CD4-positive, alpha-beta T cell treated with Interleukin-12 subunit alpha and Interleukin-12 subunit beta, for 1 hour (primary cell): ENCODE measurements around the gene FOXK1.

Experiments used
- DNase-seq: peaks from one replicate; pipeline ENCODE4 v3.0.0-alpha.2; 2020

The FOXK1 gene

GRCh38 chr7:4766666-4767519 lies 84.8 kb downstream of the FOXK1 start:
- DNase-seq = no peak

GRCh38 chr7:4768597-4769569 lies 86.8 kb downstream of the FOXK1 start:
- DNase-seq = no peak

DNA sequence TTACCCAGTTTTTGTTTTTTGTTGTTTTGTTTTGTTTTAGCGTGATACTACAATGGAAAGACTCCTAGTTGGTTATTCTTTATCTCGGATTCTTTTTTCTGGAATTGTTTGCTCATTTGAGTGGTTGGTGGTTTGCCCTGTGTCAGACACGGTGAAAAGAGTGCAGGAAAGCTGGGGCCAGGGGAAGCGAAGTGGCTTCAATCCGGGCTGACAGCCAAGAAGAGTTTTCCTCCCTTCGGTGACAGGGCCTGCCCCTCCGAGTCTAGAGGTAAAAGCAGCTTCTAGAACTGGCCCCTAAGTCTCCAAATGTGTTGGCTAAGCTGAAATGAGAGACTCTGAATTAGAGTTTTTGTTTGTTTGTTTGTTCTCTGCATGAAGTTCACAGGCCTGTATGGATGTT lies 87.7 kb downstream of the FOXK1 start:
- no peak for DNase-seq

DNA sequence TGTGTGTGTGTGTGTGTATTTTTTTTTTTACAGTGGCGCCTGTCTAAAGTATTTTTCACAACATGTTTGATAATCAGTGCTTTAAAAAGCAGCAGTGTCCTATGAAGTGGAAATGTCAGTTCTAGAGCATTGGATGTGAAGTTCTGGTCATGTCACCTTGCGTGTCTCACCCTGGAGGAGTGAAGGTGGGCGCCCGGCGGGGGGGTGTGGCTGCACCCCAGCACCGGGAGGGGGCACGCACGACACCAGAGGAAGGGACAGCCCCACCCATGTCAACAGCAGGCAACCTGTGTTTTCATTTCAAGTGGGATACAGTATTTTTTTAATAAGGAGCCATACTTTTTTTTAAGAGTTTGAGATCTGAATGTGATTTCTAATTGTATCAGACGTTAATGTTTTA lies 88.8 kb downstream of the FOXK1 start:
- no peak for DNase-seq

- DNase-seq = no peak
Observed at GRCh38 chr7:4771737-4772136, 89.6 kb downstream of the FOXK1 start.

DNA sequence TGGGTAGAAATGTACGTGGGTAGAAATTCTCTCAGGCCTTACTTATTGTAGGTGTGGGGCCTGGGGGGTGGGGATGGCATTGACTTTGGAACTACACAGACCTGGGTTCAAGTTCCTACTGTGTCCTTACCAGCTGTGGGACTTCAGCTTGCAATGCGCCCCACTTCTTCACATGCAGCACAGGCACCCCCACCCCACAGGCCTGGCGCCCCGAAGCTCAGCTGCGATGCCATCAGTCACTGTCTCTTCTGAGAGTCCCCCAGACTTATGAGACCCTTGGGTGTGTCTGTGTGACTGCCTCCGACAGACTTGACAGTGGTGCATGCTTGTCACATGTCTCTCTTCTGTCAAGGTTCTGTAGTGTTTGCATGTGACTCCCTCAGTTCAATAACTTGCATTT lies 90.2 kb downstream of the FOXK1 start:
- DNase-seq = no peak

GRCh38 chr7:4774007-4774406 lies 91.9 kb downstream of the FOXK1 start:
- no peak for DNase-seq

DNA sequence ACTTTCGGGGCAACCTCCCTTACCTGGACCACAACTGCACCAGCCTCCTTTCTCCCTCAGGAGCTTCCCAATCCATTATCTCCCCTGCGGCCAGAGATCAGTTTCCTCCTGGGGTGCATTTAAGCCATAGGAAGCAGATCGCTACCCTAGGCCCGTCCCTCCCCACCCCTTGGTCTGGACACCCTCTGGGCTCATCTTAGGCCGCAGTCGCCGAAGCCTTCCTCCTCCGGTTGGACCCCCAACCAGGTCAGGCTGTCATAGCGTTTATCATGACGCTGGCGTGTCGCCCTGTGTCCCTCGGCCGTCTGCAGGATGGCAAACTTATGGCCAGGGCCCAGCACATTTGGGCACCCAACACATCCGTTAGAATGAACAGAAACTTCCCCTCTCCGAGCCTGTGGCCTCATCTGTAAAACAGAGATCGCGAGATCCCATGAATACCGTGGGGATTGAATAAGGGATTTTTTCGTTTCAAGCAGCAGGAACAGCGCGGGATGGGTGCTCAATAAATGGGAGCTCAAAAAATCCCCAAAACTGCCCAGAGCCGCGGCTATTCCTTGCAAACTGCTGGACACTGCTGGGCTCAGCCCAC lies 92.7 kb downstream of the FOXK1 start:
- no peak for DNase-seq

DNA sequence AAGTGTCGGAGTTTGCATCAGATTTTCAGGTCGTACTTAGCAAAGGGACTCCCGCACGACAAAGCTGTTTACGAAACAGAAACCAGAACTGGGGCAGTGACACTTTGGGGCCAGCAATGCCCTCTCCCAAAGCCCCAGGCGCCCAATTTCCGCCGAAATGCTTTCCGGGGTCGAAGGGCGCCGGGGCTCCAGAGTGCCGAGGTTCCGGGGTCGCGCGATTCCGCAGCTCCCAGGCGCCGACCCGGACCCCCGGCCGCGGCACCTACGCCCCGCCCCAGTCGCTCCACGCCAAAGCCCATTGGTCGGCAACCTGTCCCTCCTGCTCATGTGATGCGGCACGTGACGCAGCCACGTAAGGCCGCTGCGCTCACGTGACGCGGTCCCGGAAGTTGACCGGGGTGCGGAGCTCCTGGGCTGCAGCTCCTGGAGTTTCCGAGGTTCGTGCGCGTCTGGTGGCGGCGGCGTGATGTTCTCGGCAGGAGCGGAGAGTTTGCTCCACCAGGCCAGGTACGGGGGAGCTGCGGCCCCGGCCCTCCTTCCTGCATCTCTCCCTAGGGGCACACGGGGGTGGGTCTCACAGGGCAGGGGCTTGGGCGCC lies 93.3 kb downstream of the FOXK1 start, which contains the start of gene AP5Z1:
Gene AP5Z1 (plus strand): TSS at position 374 of the 598 bp plus-strand sequence. CDS start 93 bp downstream, at position 467.
- DNase-seq = peak; percentile 96

DNA sequence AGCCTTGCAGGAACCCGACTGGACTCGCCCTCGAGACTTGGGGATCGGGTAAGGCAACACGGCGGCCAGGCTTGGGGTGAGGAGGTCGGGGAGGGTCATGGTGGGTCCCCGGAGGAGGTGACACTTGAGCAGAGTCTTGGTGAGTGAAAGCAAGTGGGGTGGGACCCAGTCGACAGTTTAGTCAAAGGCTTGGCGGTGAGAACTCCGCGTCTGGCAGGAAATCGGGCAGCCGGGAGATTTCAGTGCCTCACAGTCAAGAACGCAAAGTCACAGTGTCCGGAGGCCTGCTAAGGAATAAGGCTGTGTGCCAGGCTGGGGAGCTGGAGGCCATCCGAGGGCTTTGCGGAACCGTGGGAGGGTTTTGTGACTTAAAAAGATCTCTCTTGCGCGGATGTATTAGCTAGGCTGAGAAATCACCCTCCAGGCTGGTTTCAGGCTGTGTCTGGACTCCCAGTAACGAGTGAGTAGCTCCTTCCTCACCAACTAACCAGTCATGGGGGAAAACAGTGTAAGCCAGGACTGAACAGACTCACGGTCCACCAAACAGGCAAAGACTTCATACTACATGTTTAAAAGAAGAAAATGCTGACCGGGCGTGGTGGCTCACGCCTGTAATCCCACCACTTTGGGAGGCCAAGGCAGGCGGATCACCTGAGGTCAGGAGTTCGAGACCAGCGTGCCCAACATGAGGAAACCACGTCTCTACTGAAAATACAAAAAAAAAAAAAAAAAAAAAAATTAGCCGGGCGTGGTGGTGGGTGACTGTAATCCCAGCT lies 93.9 kb downstream of the FOXK1 start:
- DNase-seq = peak; percentile 59

DNA sequence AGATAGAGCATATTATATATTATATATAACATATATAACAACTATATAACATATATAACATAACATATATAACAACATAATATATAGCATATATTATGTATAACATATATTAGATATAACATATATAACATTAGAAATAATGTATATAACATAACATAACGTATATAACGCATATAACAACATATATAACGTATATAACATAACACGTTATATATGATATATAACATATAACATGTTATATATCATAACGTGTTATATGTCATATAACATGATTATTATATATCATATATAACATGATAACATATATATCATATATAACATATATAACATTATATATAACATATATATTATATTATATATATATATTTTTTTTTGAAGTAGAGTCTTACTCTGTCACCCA lies 97.0 kb downstream of the FOXK1 start:
- no peak for DNase-seq

DNA sequence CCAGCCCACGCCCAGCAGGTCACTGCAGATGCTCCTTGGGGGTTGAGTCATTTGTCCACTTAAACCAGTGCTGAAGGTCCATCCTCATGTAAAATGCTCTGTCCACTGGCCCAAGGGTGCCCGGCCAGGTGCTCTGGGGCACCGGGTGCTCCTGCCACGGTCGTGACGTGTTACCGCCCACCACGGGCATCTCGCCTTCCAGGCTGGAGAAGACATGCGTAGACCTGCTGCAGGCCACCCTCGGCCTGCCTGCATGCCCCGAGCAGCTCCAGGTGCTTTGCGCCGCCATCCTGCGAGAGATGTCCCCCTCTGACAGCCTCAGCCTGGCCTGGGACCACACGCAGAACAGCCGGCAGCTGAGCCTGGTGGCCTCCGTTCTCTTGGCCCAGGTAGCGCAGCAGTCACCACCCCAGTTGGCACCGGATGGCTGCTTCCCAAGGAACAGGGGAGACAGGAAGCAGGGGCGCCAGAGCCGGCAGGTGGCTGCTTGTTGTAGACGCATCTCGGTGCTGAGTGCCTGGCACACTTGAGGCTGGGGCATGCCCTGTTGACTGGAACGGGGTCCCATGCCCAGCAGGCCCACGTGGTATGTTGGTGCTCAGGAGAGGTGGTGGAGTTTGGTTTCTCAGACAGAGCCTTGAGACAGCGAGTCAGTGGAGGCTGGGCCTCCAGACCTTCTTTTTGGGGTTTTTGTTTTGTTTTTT lies 99.4 kb downstream of the FOXK1 start:
- no peak for DNase-seq

- no peak for DNase-seq
Observed at GRCh38 chr7:4782333-4783291, 100.5 kb downstream of the FOXK1 start.

DNA sequence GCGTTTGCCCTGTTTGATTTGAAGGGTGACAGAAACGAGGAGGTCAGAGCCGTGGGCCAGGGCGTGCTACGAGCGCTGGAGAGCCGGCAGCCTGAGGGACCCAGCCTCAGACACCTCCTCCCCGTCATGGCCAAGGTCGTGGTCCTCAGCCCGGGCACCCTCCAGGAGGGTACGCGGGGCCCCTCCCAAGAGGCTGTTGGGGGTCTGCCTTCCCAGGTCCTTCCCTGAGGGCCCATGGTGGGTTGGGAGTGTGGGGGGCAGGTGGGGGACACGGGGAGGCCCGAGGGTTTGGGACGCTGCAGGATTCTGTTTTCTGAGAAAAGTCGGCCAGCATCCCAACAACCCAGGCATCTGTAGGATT lies 101.2 kb downstream of the FOXK1 start:
- no peak for DNase-seq

DNA sequence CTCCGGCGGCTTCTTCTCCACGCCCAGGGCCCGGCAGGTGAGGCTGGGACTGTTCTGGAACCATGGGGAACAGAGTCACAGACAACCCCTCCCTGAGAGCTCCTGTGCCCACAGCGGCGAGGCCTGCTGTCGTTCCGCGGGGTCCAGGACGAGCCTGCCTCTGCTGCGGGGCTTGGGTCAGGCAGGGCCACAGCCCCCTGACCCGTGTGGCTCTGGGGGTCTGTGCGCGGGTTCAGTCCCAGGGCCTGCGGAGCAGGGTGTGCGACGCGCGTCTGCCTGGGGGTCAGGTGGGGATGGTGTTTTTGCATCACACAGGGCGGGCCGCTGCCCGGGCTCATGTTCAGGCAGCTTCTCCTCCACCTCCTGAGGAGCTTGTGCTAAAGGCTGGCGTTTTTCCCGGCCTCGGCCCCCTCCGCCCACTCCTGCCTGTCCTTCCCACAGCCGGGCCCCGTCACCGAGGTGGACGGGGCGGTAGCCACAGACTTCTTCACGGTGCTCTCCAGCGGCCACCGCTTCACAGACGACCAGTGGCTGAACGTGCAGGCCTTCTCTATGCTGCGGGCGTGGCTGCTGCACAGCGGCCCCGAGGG lies 101.8 kb downstream of the FOXK1 start:
- DNase-seq = no peak

DNA sequence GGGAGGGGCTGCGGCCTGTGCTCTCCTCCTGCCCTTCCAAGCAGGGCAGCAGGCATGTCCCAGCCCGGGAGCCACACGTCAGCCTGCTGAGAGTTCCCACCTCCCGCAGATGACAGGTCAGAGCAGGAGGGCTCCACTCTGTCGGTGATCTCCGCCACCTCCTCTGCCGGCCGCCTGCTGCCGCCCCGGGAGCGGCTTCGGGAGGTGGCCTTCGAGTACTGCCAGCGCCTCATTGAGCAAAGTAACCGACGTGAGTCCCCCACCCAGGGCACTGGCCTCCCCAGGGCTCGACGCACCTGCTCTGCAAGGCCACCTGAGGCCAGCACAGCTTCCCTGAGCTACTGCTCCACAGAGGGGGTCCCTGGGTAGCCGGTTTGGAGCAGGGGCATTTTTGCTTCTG lies 102.7 kb downstream of the FOXK1 start:
- DNase-seq = no peak

GRCh38 chr7:4785371-4785770 lies 103.3 kb downstream of the FOXK1 start:
- no peak for DNase-seq

DNA sequence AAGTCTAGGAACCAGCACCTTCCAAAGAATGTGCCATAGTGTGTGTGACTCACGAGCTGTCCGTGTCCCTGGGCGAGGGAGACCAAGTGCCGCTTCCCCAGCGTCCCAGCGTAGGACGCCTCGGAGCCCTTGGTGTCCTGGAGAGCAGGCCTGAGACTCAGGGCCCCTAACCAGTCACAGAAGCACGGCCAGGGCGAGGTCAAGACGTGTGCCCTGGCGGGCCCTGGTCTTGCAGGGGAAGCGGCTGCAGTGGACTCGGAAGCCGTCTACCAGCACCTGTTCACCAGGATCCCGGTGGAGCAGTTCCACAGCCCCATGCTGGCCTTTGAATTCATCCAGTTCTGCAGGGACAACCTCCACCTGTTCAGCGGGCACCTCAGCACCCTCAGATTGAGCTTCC lies 103.9 kb downstream of the FOXK1 start:
- DNase-seq = no peak

- DNase-seq = no peak
Observed at GRCh38 chr7:4787541-4787940, 105.4 kb downstream of the FOXK1 start.
